Bronchus fibroblast of lung (primary cell): ENCODE data around the gene EFCAB13. TPM values are rescaled to one million over a fixed set of nuclear protein-coding genes. Genes with fewer than 3 reads are reported as not detected.

ENCODE experiments used
- total RNA-seq: library from RNA; depleted of rRNA; stranded (reverse); fragments of >200 nt; gene quantifications from 2 replicates; pipeline ENCODE4 v1.2.3, GENCODE V29; 2015

Gene EFCAB13
- 1.5 and 3.4 TPM in 2 replicates for total RNA-seq

GRCh38 chr17:47323382-47324223 lies at the start of gene EFCAB13:
EFCAB13 (plus strand) TSS chr17:47323955; CDS start chr17:47328354, 4,399 bp downstream.

Other genes with a start within 250 kb of the EFCAB13 start
- gene CDC27, start 134.7 kb upstream of the EFCAB13 start, total RNA-seq: 51.6 and 66.2 TPM in 2 replicates
- not detected in 2 replicates for gene MYL4, start 114.6 kb upstream of the EFCAB13 start, total RNA-seq
- gene ITGB3, start 70.1 kb upstream of the EFCAB13 start, total RNA-seq: 2.4 and 2.8 TPM in 2 replicates
- 21.6 and 25.4 TPM in 2 replicates for gene NPEPPS, start 207.2 kb downstream of the EFCAB13 start, total RNA-seq